GM18870 (cell line): Measurements from ENCODE around the gene GPC5.
"Not testable (repeated sequence)": the region's sequence is repeated elsewhere in the genome, so short reads cannot be mapped to it uniquely, and the experiment has no call there.

Experiments used
- ATAC-seq: cut with Tn5 transposase; IDR thresholded peaks from one replicate; pipeline ENCODE4 v1.9.1; 2021; ENCODE audit warnings: moderate library complexity; ENCODE audit not compliant: unreplicated experiment

GPC5 gene

GRCh38 chr13:92873029-92873428, 1474.6 kb downstream of the GPC5 start:
- ATAC-seq: no peak

GRCh38 chr13:92886535-92887077, 1488.2 kb downstream of the GPC5 start:
- no peak for ATAC-seq

GRCh38 chr13:92894447-92894846, 1496.0 kb downstream of the GPC5 start:
- ATAC-seq: no peak

GRCh38 chr13:92896842-92897241, 1498.4 kb downstream of the GPC5 start:
- no peak for ATAC-seq

GRCh38 chr13:92898946-92899345, 1500.5 kb downstream of the GPC5 start:
- not testable (repeated sequence) for ATAC-seq

- ATAC-seq: no peak
These were observed 1502.0 kb downstream of the GPC5 start for GRCh38 chr13:92900446-92900845.

GRCh38 chr13:92901739-92902138, 1503.3 kb downstream of the GPC5 start:
- no peak for ATAC-seq

- no peak for ATAC-seq
These were observed 1514.2 kb downstream of the GPC5 start for GRCh38 chr13:92912629-92913028.

- no peak for ATAC-seq
These were observed 1515.4 kb downstream of the GPC5 start for GRCh38 chr13:92913840-92914239.
